ENCODE data around the gene C16orf96. TPM values are rescaled to one million over a fixed set of nuclear protein-coding genes. Genes with fewer than 3 reads are reported as not detected.

C16orf96 gene
- total RNA-seq, 1 donor from 2014 or later, result not detected

DNA sequence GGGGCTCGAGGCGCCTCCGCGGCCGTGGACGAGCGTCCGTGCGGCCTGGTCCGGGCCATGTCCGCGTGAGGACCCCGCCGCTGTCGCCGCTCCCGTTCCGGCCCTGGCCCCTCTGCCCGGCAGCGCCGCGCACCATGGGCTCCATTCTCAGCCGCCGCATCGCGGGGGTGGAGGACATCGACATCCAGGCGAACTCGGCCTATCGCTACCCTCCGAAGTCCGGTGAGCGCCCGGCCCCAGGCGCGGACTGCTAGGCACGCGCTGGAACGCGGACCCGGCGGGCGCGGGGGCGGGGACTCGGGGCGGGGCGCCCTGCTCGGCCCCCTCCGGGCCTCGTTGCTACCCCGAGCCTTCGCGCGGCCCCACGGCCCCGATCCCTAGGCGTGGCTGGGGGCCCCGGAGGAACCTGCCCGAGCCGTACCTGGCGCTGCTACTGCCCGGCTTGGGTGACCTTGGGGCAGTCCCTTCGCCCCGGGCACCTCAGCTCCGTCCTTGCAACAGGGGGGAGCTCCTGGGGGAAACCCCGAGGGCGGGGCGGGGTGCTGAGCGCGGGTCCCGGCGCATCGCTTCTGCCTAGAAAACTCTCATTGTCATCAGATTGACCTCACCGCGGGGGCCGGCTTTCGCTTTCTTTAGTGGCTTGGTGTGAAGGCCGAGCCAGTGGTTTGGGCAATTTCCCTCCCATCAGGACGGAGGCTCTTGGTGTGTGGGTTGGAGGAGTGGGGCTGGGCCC is 68.9 kb downstream of the C16orf96 start:
- Histone ChIP-seq H3K27me3 (no peaks in the 10 kb centered on the region), H3K9me3 (no peaks in the 10 kb centered on the region), H3K4me3 (peak overlapping the region; percentile 89 to 96), H3K4me1 (peaks cover 22% of the 10 kb centered on the region), H3K36me3 (no peaks in the 10 kb centered on the region), H3K27ac (peak overlapping the region; percentile 92)
- peak in 1 of 2 donors; percentile 90 for TF ChIP-seq POLR2A (IDR thresholded peaks at IDR 0.05)
- TF ChIP-seq, protein P1, sequence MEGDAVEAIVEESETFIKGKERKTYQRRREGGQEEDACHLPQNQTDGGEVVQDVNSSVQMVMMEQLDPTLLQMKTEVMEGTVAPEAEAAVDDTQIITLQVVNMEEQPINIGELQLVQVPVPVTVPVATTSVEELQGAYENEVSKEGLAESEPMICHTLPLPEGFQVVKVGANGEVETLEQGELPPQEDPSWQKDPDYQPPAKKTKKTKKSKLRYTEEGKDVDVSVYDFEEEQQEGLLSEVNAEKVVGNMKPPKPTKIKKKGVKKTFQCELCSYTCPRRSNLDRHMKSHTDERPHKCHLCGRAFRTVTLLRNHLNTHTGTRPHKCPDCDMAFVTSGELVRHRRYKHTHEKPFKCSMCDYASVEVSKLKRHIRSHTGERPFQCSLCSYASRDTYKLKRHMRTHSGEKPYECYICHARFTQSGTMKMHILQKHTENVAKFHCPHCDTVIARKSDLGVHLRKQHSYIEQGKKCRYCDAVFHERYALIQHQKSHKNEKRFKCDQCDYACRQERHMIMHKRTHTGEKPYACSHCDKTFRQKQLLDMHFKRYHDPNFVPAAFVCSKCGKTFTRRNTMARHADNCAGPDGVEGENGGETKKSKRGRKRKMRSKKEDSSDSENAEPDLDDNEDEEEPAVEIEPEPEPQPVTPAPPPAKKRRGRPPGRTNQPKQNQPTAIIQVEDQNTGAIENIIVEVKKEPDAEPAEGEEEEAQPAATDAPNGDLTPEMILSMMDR (IDR thresholded peaks at IDR 0.05), result no peak
- TF ChIP-seq POLR2AphosphoS5 (IDR thresholded peaks at IDR 0.05; ENCODE audit: insufficient read depth in 1 of 2, low read depth in 1 of 2), result peak in 1 of 2 donors; percentile 49
- intact Hi-C loops (cut with DNase I), result no loop called here
- no peak for DNase-seq (ENCODE audit: extremely low spot score in 2 of 2)

DNA sequence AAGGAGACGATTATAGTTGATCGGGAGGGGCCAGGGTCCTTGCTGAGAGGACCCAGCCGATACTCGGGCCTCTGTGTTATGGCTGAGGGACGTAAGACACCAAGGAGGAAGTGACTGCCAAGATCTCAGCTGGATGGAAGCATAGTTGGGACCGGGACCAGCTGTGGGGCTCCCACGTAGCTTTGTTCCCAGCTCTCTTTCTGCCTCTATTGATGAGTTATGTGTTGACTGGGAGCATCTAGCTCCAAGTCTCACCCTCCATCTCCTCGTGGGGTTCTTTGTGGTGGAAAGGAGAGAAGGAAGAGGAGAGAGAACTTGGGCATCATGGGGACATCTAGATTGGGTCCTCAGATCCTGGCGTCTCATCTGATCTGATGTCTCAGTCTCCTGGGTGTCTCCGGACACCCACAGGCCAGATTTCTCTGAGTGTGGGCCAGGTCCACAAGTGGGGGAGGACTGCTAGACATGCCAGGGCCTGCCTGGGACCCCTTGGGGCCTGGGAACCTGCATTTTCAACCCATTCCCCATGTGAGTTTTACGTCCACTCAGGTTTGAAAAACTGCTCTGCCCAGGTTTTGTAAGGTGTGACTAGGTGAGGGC is 69.5 kb downstream of the C16orf96 start:
- no peak for DNase-seq (ENCODE audit: extremely low spot score in 2 of 2)
- no peaks in the 10 kb centered on the region for H3K27me3 ChIP-seq
- TF ChIP-seq POLR2AphosphoS5 (IDR thresholded peaks at IDR 0.05; ENCODE audit: insufficient read depth in 1 of 2, low read depth in 1 of 2) (no peak), POLR2A (IDR thresholded peaks at IDR 0.05) (no peak)
- TF ChIP-seq, protein P1 (IDR thresholded peaks at IDR 0.05), result no peak
- intact Hi-C loops (cut with DNase I), result no loop called here
- H3K27ac ChIP-seq, result peak overlapping the region; percentile 92
- H3K9me3 ChIP-seq, result no peaks in the 10 kb centered on the region
- H3K4me3 ChIP-seq, result peak overlapping the region; percentile 89 to 96
- no peaks in the 10 kb centered on the region for H3K36me3 ChIP-seq
- peaks cover 22% of the 10 kb centered on the region for H3K4me1 ChIP-seq

GRCh38 chr16:4626396-4626795 is 70.3 kb downstream of the C16orf96 start:
- H3K4me3 ChIP-seq, result peak overlapping the region; percentile 89 to 96
- DNase-seq (ENCODE audit: extremely low spot score in 2 of 2), result no peak
- peaks cover 22% of the 10 kb centered on the region for H3K4me1 ChIP-seq
- H3K9me3 ChIP-seq, result no peaks in the 10 kb centered on the region
- TF ChIP-seq, protein P1 (IDR thresholded peaks at IDR 0.05), result no peak
- TF ChIP-seq POLR2A (IDR thresholded peaks at IDR 0.05) (no peak), POLR2AphosphoS5 (IDR thresholded peaks at IDR 0.05; ENCODE audit: insufficient read depth in 1 of 2, low read depth in 1 of 2) (no peak)
- H3K36me3 ChIP-seq, result no peaks in the 10 kb centered on the region
- no peaks in the 10 kb centered on the region for H3K27me3 ChIP-seq
- intact Hi-C loops (cut with DNase I), result no loop called here
- no peak overlapping the region for H3K27ac ChIP-seq

DNA sequence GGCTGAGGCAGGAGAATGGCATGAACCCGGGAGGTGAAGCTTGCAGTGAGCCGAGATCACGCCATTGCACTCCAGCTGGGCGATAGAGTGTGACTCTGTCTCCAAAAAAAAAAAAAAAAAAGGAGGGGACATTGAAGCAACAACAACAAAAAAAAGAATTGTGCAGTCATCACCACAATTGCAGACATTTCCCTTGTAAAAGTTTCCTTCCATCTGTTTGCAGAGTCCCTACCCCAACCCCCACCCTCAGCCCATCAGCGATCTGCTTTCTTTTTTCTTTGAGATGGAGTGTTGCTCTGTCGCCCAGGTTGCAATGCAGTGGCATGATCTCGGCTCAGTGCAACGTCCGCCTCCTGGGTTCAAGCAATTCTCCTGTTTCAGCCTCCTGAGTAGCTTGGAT is 72.1 kb downstream of the C16orf96 start:
- intact Hi-C loops (cut with DNase I), result no loop called here
- H3K4me1 ChIP-seq, result peaks cover 22% of the 10 kb centered on the region

More for the DNA sequence above, 72.1 kb downstream of the C16orf96 start:
- no peak overlapping the region for H3K4me3 ChIP-seq
- no peak for DNase-seq (ENCODE audit: extremely low spot score in 2 of 2)
- no peak overlapping the region for H3K27ac ChIP-seq
- H3K27me3 ChIP-seq, result no peaks in the 10 kb centered on the region
- TF ChIP-seq POLR2A (IDR thresholded peaks at IDR 0.05), result no peak
- TF ChIP-seq POLR2AphosphoS5 (IDR thresholded peaks at IDR 0.05; ENCODE audit: insufficient read depth in 1 of 2, low read depth in 1 of 2), result no peak
- TF ChIP-seq, protein P1 (IDR thresholded peaks at IDR 0.05), result no peak
- no peaks in the 10 kb centered on the region for H3K36me3 ChIP-seq
- H3K9me3 ChIP-seq, result no peaks in the 10 kb centered on the region

All from vagina (tissue), 2 donors.